Measurements from ENCODE around the gene GNB1.

- TF ChIP-seq, protein P1, sequence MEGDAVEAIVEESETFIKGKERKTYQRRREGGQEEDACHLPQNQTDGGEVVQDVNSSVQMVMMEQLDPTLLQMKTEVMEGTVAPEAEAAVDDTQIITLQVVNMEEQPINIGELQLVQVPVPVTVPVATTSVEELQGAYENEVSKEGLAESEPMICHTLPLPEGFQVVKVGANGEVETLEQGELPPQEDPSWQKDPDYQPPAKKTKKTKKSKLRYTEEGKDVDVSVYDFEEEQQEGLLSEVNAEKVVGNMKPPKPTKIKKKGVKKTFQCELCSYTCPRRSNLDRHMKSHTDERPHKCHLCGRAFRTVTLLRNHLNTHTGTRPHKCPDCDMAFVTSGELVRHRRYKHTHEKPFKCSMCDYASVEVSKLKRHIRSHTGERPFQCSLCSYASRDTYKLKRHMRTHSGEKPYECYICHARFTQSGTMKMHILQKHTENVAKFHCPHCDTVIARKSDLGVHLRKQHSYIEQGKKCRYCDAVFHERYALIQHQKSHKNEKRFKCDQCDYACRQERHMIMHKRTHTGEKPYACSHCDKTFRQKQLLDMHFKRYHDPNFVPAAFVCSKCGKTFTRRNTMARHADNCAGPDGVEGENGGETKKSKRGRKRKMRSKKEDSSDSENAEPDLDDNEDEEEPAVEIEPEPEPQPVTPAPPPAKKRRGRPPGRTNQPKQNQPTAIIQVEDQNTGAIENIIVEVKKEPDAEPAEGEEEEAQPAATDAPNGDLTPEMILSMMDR (IDR thresholded peaks at IDR 0.05) = no peak
- no peak for TF ChIP-seq POLR2A (IDR thresholded peaks at IDR 0.05)
Observed at GRCh38 chr1:1938276-1938573, 47.3 kb upstream of the GNB1 start.
